22Rv1 (cell line): ENCODE results near the gene CD2AP.

Experiments
- ZFX ChIP-seq: fragments of 450-650 bp; IDR thresholded peaks from 2 replicates; pipeline ENCODE4 v1.6.1; 2017; ENCODE audit warnings: antibody characterized with exemption, borderline replicate concordance
- TF ChIP-seq, protein P1 (sequence below): fragments of 450-650 bp; IDR thresholded peaks from 2 replicates; pipeline ENCODE4 v1.5.1; 2017; ENCODE audit warnings: mild to moderate bottlenecking

DNA sequence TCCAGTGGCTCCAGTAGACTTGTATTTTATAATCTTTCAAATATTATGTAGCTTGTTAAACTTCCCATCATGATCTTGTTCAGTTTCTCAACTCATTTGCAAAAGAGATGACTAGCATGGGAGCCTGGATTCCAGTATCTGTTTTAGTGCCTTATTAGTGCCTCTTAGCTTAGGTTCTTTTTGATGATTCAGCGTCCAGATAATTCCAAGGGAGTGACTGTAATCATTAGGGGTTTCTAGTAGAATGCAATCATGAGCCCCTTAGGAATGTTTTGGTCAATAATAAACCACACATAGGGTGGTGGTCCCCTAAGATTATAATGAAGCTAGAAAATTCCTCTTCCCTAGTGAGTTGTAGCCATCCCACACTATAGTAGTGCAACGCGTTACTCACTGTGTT lies 7.0 kb downstream of the CD2AP start:
- TF ChIP-seq, protein P1, sequence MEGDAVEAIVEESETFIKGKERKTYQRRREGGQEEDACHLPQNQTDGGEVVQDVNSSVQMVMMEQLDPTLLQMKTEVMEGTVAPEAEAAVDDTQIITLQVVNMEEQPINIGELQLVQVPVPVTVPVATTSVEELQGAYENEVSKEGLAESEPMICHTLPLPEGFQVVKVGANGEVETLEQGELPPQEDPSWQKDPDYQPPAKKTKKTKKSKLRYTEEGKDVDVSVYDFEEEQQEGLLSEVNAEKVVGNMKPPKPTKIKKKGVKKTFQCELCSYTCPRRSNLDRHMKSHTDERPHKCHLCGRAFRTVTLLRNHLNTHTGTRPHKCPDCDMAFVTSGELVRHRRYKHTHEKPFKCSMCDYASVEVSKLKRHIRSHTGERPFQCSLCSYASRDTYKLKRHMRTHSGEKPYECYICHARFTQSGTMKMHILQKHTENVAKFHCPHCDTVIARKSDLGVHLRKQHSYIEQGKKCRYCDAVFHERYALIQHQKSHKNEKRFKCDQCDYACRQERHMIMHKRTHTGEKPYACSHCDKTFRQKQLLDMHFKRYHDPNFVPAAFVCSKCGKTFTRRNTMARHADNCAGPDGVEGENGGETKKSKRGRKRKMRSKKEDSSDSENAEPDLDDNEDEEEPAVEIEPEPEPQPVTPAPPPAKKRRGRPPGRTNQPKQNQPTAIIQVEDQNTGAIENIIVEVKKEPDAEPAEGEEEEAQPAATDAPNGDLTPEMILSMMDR, result no peak
- TF ChIP-seq ZFX, result no peak
